ENCODE data around the gene PPP1R9A. TPM values are rescaled to one million over a fixed set of nuclear protein-coding genes. Genes with fewer than 3 reads are reported as not detected.

Gene PPP1R9A
- not detected for total RNA-seq

DNA sequence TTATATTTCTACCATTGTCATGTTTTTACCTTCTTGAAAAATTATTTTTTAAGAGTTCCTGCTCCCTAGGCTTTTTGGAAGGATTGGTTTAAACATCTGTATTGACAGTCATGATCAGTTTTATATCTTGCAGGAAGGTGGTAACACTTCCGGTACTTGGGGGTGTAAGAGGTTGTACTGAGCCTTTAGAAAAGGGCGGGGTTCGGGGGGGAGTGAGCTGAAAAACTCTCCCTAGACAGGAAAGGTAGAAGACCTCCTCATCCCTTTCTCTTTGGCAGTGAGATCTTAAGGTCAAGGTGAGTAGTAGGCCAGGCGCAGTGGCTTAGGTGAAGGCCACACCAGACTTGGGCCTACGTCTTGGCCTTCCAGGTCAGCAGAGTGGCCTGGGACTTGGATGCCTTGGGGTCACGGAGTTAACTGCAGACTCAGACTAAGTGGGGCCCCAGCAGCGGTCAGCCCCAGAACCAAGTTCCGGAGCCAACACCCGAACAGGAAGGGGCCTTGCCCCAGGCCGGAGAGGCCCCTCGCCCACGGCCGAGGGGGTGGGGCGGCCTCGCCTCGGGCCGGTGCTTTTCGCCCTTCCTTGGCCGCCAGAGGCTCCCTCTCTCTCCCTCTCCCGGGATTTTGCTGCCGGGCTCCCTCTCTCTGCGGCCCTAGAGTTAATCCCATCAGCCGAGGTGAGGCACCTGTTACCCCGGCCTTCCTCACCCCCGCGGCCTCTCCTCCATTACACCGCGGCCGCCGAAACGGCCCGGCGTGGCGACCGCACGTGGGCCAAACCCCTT lies at the start of gene PPP1R9A:
Gene PPP1R9A, plus strand, starts transcription at position 569 of the 785 bp plus-strand sequence. CDS start 2,520 bp downstream, outside the sequence.
- no peaks in the 10 kb centered on the region for H3K36me3 Mint-ChIP-seq
- no peaks in the 10 kb centered on the region for H3K9me3 Mint-ChIP-seq
- H3K27ac Mint-ChIP-seq: no peak within 1 kb of the TSS
- ChIA-PET CTCF (no interaction called here), POLR2A (no interaction called here)
- intact Hi-C loops (cut with micrococcal nuclease): no loop called here
- H3K27me3 Mint-ChIP-seq: peaks cover 42% of the 10 kb centered on the region
- no peak within 1 kb of the TSS for H3K4me3 Mint-ChIP-seq
- DNase-seq: no peak
- H3K4me1 Mint-ChIP-seq (ENCODE audit: low read depth): no peaks in the 10 kb centered on the region

- H3K27ac Mint-ChIP-seq: no peak overlapping the region
- no peak for DNase-seq
- no peaks in the 10 kb centered on the region for H3K4me1 Mint-ChIP-seq (ENCODE audit: low read depth)
- no peaks in the 10 kb centered on the region for H3K9me3 Mint-ChIP-seq
- H3K36me3 Mint-ChIP-seq: no peaks in the 10 kb centered on the region
- CTCF ChIA-PET: no interaction called here
- H3K4me3 Mint-ChIP-seq: no peak overlapping the region
- intact Hi-C loops (cut with micrococcal nuclease): no loop called here
- H3K27me3 Mint-ChIP-seq: no peaks in the 10 kb centered on the region
- POLR2A ChIA-PET: no interaction called here
These were observed 36.3 kb upstream of the PPP1R9A start for GRCh38 chr7:94871132-94871531.

DNA sequence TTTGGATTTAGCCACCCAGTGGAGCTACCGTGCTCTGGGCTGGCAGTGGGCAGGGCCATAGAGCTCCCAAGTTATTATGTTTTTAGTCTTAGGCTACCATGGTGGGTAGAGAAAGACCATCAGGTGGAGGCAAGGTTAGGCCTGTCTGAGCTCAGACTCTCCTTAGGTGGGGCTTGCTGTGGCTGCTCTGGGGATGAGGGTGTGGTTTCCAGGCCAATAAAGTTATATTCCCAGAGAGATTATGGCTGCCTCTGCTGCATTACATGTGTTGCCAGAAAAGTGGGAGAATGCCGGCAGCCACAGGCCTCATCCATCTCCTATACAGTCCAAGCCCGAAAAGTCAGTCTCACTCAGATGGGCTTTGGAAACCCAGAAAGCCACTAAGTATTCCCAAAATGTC lies 34.2 kb upstream of the PPP1R9A start:
- H3K36me3 Mint-ChIP-seq: no peaks in the 10 kb centered on the region

GRCh38 chr7:94874036-94874785 lies 33.2 kb upstream of the PPP1R9A start:
- DNase-seq: no peak
- Mint-ChIP-seq H3K36me3 (no peaks in the 10 kb centered on the region), H3K27me3 (no peaks in the 10 kb centered on the region), H3K27ac (no peak overlapping the region), H3K9me3 (peaks cover 12% of the 10 kb centered on the region), H3K4me1 (ENCODE audit: low read depth) (no peaks in the 10 kb centered on the region), H3K4me3 (no peak overlapping the region)
- intact Hi-C loops (cut with micrococcal nuclease): no loop called here
- CTCF ChIA-PET: no interaction called here
- POLR2A ChIA-PET: no interaction called here

More for the DNA sequence above, 34.2 kb upstream of the PPP1R9A start:
- no peak for DNase-seq
- H3K4me3 Mint-ChIP-seq: no peak overlapping the region
- H3K9me3 Mint-ChIP-seq: peaks cover 8% of the 10 kb centered on the region
- POLR2A ChIA-PET: no interaction called here
- intact Hi-C loops (cut with micrococcal nuclease): no loop called here
- H3K27me3 Mint-ChIP-seq: no peaks in the 10 kb centered on the region
- H3K27ac Mint-ChIP-seq: no peak overlapping the region
- no peaks in the 10 kb centered on the region for H3K4me1 Mint-ChIP-seq (ENCODE audit: low read depth)
- CTCF ChIA-PET: no interaction called here

- H3K4me1 Mint-ChIP-seq (ENCODE audit: low read depth): no peaks in the 10 kb centered on the region
- H3K36me3 Mint-ChIP-seq: no peaks in the 10 kb centered on the region
- H3K27ac Mint-ChIP-seq: no peak overlapping the region
- H3K4me3 Mint-ChIP-seq: no peak overlapping the region
- H3K27me3 Mint-ChIP-seq: no peaks in the 10 kb centered on the region
- intact Hi-C loops (cut with micrococcal nuclease): no loop called here
- ChIA-PET POLR2A (no interaction called here), CTCF (no interaction called here)
- peaks cover 12% of the 10 kb centered on the region for H3K9me3 Mint-ChIP-seq
- DNase-seq: no peak
These were observed 32.2 kb upstream of the PPP1R9A start for GRCh38 chr7:94875201-94875600.

GRCh38 chr7:94877731-94878670 lies 29.4 kb upstream of the PPP1R9A start:
- Mint-ChIP-seq H3K4me1 (ENCODE audit: low read depth) (no peaks in the 10 kb centered on the region), H3K27me3 (no peaks in the 10 kb centered on the region), H3K36me3 (no peaks in the 10 kb centered on the region), H3K27ac (no peak overlapping the region), H3K4me3 (no peak overlapping the region), H3K9me3 (peaks cover 12% of the 10 kb centered on the region)
- CTCF ChIA-PET: no interaction called here
- POLR2A ChIA-PET: no interaction called here
- intact Hi-C loops (cut with micrococcal nuclease): no loop called here
- DNase-seq: no peak

- POLR2A ChIA-PET: no interaction called here
- Mint-ChIP-seq H3K27me3 (no peaks in the 10 kb centered on the region), H3K9me3 (peaks cover 6% of the 10 kb centered on the region), H3K4me3 (no peak overlapping the region), H3K4me1 (ENCODE audit: low read depth) (no peaks in the 10 kb centered on the region), H3K36me3 (no peaks in the 10 kb centered on the region), H3K27ac (no peak overlapping the region)
- CTCF ChIA-PET: no interaction called here
- intact Hi-C loops (cut with micrococcal nuclease): no loop called here
- no peak for DNase-seq
These were observed 24.5 kb upstream of the PPP1R9A start for GRCh38 chr7:94882891-94883290.

- Mint-ChIP-seq H3K9me3 (peaks cover under 1% of the 10 kb centered on the region), H3K27ac (no peak overlapping the region), H3K4me1 (ENCODE audit: low read depth) (no peaks in the 10 kb centered on the region), H3K36me3 (no peaks in the 10 kb centered on the region), H3K27me3 (no peaks in the 10 kb centered on the region), H3K4me3 (no peak overlapping the region)
- POLR2A ChIA-PET: no interaction called here
- CTCF ChIA-PET: no interaction called here
- intact Hi-C loops (cut with micrococcal nuclease): no loop called here
- no peak for DNase-seq
These were observed 23.8 kb upstream of the PPP1R9A start for GRCh38 chr7:94883616-94884015.

GRCh38 chr7:94888551-94888950 lies 18.8 kb upstream of the PPP1R9A start:
- no peak for DNase-seq
- Mint-ChIP-seq H3K4me3 (no peak overlapping the region), H3K27me3 (no peaks in the 10 kb centered on the region), H3K9me3 (no peaks in the 10 kb centered on the region), H3K36me3 (no peaks in the 10 kb centered on the region), H3K27ac (no peak overlapping the region), H3K4me1 (ENCODE audit: low read depth) (no peaks in the 10 kb centered on the region)
- intact Hi-C loops (cut with micrococcal nuclease): no loop called here
- POLR2A ChIA-PET: no interaction called here
- CTCF ChIA-PET: no interaction called here

- no peak for DNase-seq
- no peaks in the 10 kb centered on the region for H3K9me3 Mint-ChIP-seq
These were observed 18.3 kb upstream of the PPP1R9A start for GRCh38 chr7:94888995-94889523.

DNA sequence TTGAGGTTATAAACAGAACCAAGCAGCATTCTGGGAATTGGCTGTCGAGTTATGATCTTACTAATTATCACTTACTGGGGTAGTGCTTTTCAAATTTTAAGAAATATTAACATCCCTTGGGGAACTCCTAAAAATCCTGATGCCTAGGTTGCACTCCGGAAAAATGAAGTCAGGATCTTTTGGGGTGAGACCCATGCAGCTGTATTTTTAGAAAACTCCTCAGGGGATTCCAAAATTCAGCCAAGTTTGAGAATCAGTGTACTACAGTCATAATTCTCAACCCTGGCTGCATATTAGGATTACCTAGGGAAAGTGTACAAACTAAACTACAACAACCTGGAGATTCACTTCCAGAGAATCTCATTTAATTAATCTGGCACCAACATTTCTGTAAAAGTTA lies 17.2 kb upstream of the PPP1R9A start:
- ChIA-PET POLR2A (no interaction called here), CTCF (no interaction called here)
- H3K9me3 Mint-ChIP-seq: no peaks in the 10 kb centered on the region
- no peaks in the 10 kb centered on the region for H3K27me3 Mint-ChIP-seq
- intact Hi-C loops (cut with micrococcal nuclease): no loop called here
- H3K27ac Mint-ChIP-seq: no peak overlapping the region
- no peak for DNase-seq
- H3K4me1 Mint-ChIP-seq (ENCODE audit: low read depth): no peaks in the 10 kb centered on the region
- no peak overlapping the region for H3K4me3 Mint-ChIP-seq
- no peaks in the 10 kb centered on the region for H3K36me3 Mint-ChIP-seq

More at GRCh38 chr7:94888995-94889523, 18.3 kb upstream of the PPP1R9A start:
- Mint-ChIP-seq H3K4me1 (ENCODE audit: low read depth) (no peaks in the 10 kb centered on the region), H3K27ac (no peak overlapping the region), H3K4me3 (no peak overlapping the region), H3K36me3 (no peaks in the 10 kb centered on the region), H3K27me3 (no peaks in the 10 kb centered on the region)
- POLR2A ChIA-PET: no interaction called here
- CTCF ChIA-PET: no interaction called here
- intact Hi-C loops (cut with micrococcal nuclease): no loop called here

GRCh38 chr7:94893661-94894060 lies 13.7 kb upstream of the PPP1R9A start:
- POLR2A ChIA-PET: no interaction called here
- CTCF ChIA-PET: no interaction called here
- intact Hi-C loops (cut with micrococcal nuclease): no loop called here
- Mint-ChIP-seq H3K36me3 (no peaks in the 10 kb centered on the region), H3K27ac (no peak overlapping the region), H3K4me3 (no peak overlapping the region), H3K27me3 (no peaks in the 10 kb centered on the region), H3K9me3 (no peaks in the 10 kb centered on the region), H3K4me1 (ENCODE audit: low read depth) (no peaks in the 10 kb centered on the region)
- DNase-seq: no peak
